ENCODE measurements around the gene ZCCHC24. TPM values are rescaled to one million over a fixed set of nuclear protein-coding genes. Genes with fewer than 3 reads are reported as not detected.

ZCCHC24 gene
- total and polyA plus RNA-seq, 2 of the 8 experiments (the other 6 are each of a cell fraction or from before 2014, with no cell fraction given) = 3.9 to 6.9 TPM

GRCh38 chr10:79392506-79393176 is 52.8 kb downstream of the ZCCHC24 start:
- no peaks in the 10 kb centered on the region for H3K79me1 ChIP-seq (ENCODE audit: low read depth, low read length)
- H3K27me3 ChIP-seq (replicated peaks in 1 of 4; ENCODE audit: control insufficient read depth in 3 of 4, extremely low read depth in 1 of 4, insufficient read depth in 3 of 4, low read length in 3 of 4) = no peaks in the 10 kb centered on the region; a peak in 1 of 7 replicates
- no peak overlapping the region for H2BK5ac ChIP-seq (ENCODE audit: low read depth, low read length)
- no peaks in the 10 kb centered on the region for H3K36me3 ChIP-seq (ENCODE audit: control insufficient read depth in 2 of 4, insufficient read depth in 4 of 4, low read length in 3 of 4)
- no peak overlapping the region for H2AFZ ChIP-seq (ENCODE audit: low read length)
- no peak overlapping the region for H2BK120ac ChIP-seq (replicated peaks; ENCODE audit: low read depth, low read length)
- WGBS, 2 experiments (ENCODE audit: extremely low coverage in 1 of 2, insufficient coverage in 1 of 2, insufficient read length in 1 of 2, insufficient replicate concordance in 2 of 2, low coverage in 1 of 2, low lambda C conversion rate in 2 of 2, missing lambda C conversion rate in 1 of 2) = 79% methylated on average over 6 of the region's 6 CpGs; no CpG with 5 or more reads in 1 of the 2 experiments
- no peak overlapping the region for H3K27ac ChIP-seq (ENCODE audit: low read depth, low read length)
- H2BK12ac ChIP-seq (ENCODE audit: low read depth, low read length) = no peak overlapping the region
- H4K8ac ChIP-seq (ENCODE audit: extremely low read depth, insufficient read depth, low read length) = no peak overlapping the region
- ChIA-PET POLR2A (ENCODE audit: partially characterized antibody) (interaction anchor here (1.5 kb wide), 1 partner anchor 12 kb away, joined by 3 read pairs; no protein-coding TSS in a partner anchor), CTCF (ENCODE audit: partially characterized antibody) (interaction anchor here (0.6 to 12.0 kb wide), 10 partner anchors 9 to 95 kb away, joined by 3 to 100 read pairs (median 3); no protein-coding TSS in a partner anchor)
- no peak overlapping the region for H3K18ac ChIP-seq (ENCODE audit: extremely low read depth, low read length)
- no peak overlapping the region for H3K4ac ChIP-seq (replicated peaks; ENCODE audit: insufficient read length, low read depth, low read length)
- no peak overlapping the region for H2BK20ac ChIP-seq (ENCODE audit: low read length)
- H4K20me1 ChIP-seq (replicated peaks in 1 of 2; ENCODE audit: control insufficient read depth in 1 of 2, insufficient read depth in 2 of 2, low read length in 2 of 2) = no peaks in the 10 kb centered on the region
- H2AK5ac ChIP-seq (ENCODE audit: low read depth, low read length) = no peak overlapping the region
- H3K79me2 ChIP-seq (ENCODE audit: control insufficient read depth in 1 of 2, insufficient read depth in 2 of 2, low read length in 2 of 2) = no peaks in the 10 kb centered on the region
- no peaks in the 10 kb centered on the region; a peak in 1 of 7 replicates for H3K4me1 ChIP-seq (replicated peaks in 1 of 4; ENCODE audit: control insufficient read depth in 3 of 4, insufficient read depth in 4 of 4, low read length in 3 of 4)
- H3K4me2 ChIP-seq (ENCODE audit: insufficient read depth in 1 of 2, low read depth in 2 of 2, low read length in 2 of 2) = no peak overlapping the region
- no peak overlapping the region for H4K91ac ChIP-seq (replicated peaks; ENCODE audit: insufficient read length, low read length)
- DNase-seq (ENCODE audit: low read depth in 1 of 2, low spot score in 2 of 2) (no peak), FAIRE-seq (no peak)
- H3K23ac ChIP-seq (ENCODE audit: insufficient read length) = no peak overlapping the region
- no peak overlapping the region for H4K5ac ChIP-seq (ENCODE audit: insufficient read length, low read depth, low read length)
- H3K56ac ChIP-seq (replicated peaks; ENCODE audit: insufficient read length, low read depth, low read length) = no peak overlapping the region
- H3K14ac ChIP-seq (ENCODE audit: insufficient read length) = no peak overlapping the region
- no peaks in the 10 kb centered on the region; the same call in 1 of the 2 replicates for H3K23me2 ChIP-seq (ENCODE audit: low read depth, low read length)
- no peak overlapping the region for H3K4me3 ChIP-seq (ENCODE audit: extremely low read depth in 1 of 4, insufficient read depth in 2 of 4, low read depth in 3 of 4, low read length in 4 of 4)
- no peaks in the 10 kb centered on the region for H3K9me3 ChIP-seq (ENCODE audit: insufficient read depth in 2 of 2, low read depth in 1 of 2, low read length in 1 of 2)
- no peak overlapping the region for H3K9ac ChIP-seq (replicated peaks in 1 of 4; ENCODE audit: extremely low read depth in 1 of 4, low read depth in 3 of 4, low read length in 3 of 4)
- H2BK15ac ChIP-seq (ENCODE audit: low read length) = no peak overlapping the region
- TF ChIP-seq POLR2A (IDR thresholded peaks at IDR 0.05; ENCODE audit: control extremely low read depth in 1 of 2, low read depth in 2 of 2, low read length in 2 of 2) = no peak
- TF ChIP-seq SP1 (IDR thresholded peaks at IDR 0.05; ENCODE audit: low read depth, low read length) = no peak
- no peak for TF ChIP-seq CTCF (IDR thresholded peaks at IDR 0.05; ENCODE audit: control extremely low read depth in 1 of 3, insufficient read depth in 1 of 3, low read depth in 1 of 3, low read length in 3 of 3)
- no peak for TF ChIP-seq KDM5A (IDR thresholded peaks at IDR 0.05; ENCODE audit: low read length)
- no peak for TF ChIP-seq MAFK (IDR thresholded peaks at IDR 0.05; ENCODE audit: low read depth, low read length)
- TF ChIP-seq SIRT6 (IDR thresholded peaks at IDR 0.05; ENCODE audit: low read length) = no peak
- TF ChIP-seq HDAC6 (IDR thresholded peaks at IDR 0.05; ENCODE audit: low read depth, low read length) = no peak
- TF ChIP-seq SIX5 (IDR thresholded peaks at IDR 0.05; ENCODE audit: low read depth, low read length) = no peak
- no peak for TF ChIP-seq USF2 (IDR thresholded peaks at IDR 0.05; ENCODE audit: low read length)
- no peak for TF ChIP-seq POLR2AphosphoS5 (IDR thresholded peaks at IDR 0.05; ENCODE audit: low read depth, low read length)
- no peak for TF ChIP-seq NRF1 (IDR thresholded peaks at IDR 0.05; ENCODE audit: low read depth, low read length)
